ENCODE measurements around the gene SLC39A1.
"Not testable (repeated sequence)": the region's sequence is repeated elsewhere in the genome, so short reads cannot be mapped to it uniquely, and the experiment has no call there.

SLC39A1 gene

GRCh38 chr1:153928245-153928644 is 35.1 kb downstream of the SLC39A1 start:
- no peak for DNase-seq

- no peak for DNase-seq
Measured at GRCh38 chr1:153926405-153926804, 36.9 kb downstream of the SLC39A1 start.

GRCh38 chr1:153922972-153923925 is 40.1 kb downstream of the SLC39A1 start, which contains the start of gene GATAD2B:
GATAD2B (minus strand) TSS chr1:153922972; CDS start chr1:153828347, 94,625 bp downstream.
- DNase-seq: peak; percentile 97 to 99

- DNase-seq: peak; percentile 52 to 56
Measured at GRCh38 chr1:153922076-153922971, 41.0 kb downstream of the SLC39A1 start.

GRCh38 chr1:153921803-153922075 is 41.6 kb downstream of the SLC39A1 start:
- DNase-seq: no peak

- no peak for DNase-seq
Measured at GRCh38 chr1:153921080-153921802, 42.1 kb downstream of the SLC39A1 start.

- DNase-seq: no peak
Measured at GRCh38 chr1:153919876-153920852, 43.2 kb downstream of the SLC39A1 start.

GRCh38 chr1:153916297-153916696 is 47.0 kb downstream of the SLC39A1 start:
- DNase-seq: no peak

- no peak for DNase-seq
Measured at GRCh38 chr1:153912349-153912748, 51.0 kb downstream of the SLC39A1 start.

- DNase-seq: not testable (repeated sequence)
Measured at GRCh38 chr1:153910560-153910959, 52.8 kb downstream of the SLC39A1 start.

All from stimulated activated CD4-positive, alpha-beta T cell treated with anti-CD3 and anti-CD28 coated beads, Interleukin-2, amount 100 ng/mL, for 48 hours (primary cell).